Endothelial cell of umbilical vein (primary cell): ENCODE measurements around the gene NFU1. TPM values are rescaled to one million over a fixed set of nuclear protein-coding genes. Genes with fewer than 3 reads are reported as not detected.

Experiments
- BruUV-seq: library from RNA; stranded (reverse); fragments of 400-500 nt; replicated peaks from 2 replicates; lab custom pipeline; 2021; lab: Mats Ljungman, UMichigan
- CTCF ChIA-PET: fragments of 300-600, 350-600 bp; sonication (Branson Sonifier 250); formaldehyde crosslinking; loops from one replicate; lab custom pipeline; 2021; ENCODE audit warnings: antibody characterized with exemption, inconsistent platforms; lab: Charles Lee
- POLR2A ChIA-PET: fragments of 300-600, 350-600 bp; sonication (Branson Sonifier 250); formaldehyde crosslinking; loops from one replicate; lab custom pipeline; 2021; ENCODE audit warnings: antibody characterized with exemption, inconsistent platforms; lab: Charles Lee
- DNase-seq: peaks from one replicate; pipeline ENCODE4 v3.0.0-alpha.2; 2011; ENCODE audit warnings: low read depth, low spot score
- FAIRE-seq: peaks from 2 replicates; lab custom pipeline; 2011; peaks lifted over from hg19 to GRCh38; lab: Jason Lieb, UNC
- H2AFZ ChIP-seq: 2 replicates; pipeline ENCODE4 v1.6.0; 2012; ENCODE audit warnings: low read depth, low read length, control low read depth, inconsistent platforms
- H3K27ac ChIP-seq: 2 replicates; pipeline ENCODE4 v1.5.1; 2011; ENCODE audit warnings: low read depth, mild to moderate bottlenecking, control low read depth, low read length, moderate library complexity; ENCODE audit not compliant: insufficient read depth
- H3K27me3 ChIP-seq, 2 experiments: 2 replicates each; pipeline versions ENCODE4 v1.6.0 to v1.6.1; 2011; ENCODE audit warnings: low read length in 2 of 2, mixed read lengths in 1 of 2; ENCODE audit not compliant: control insufficient read depth in 2 of 2, insufficient read depth in 2 of 2
- H3K36me3 ChIP-seq, 2 experiments: 2 replicates in 1 of 2; 3 replicates in 1 of 2; pipeline ENCODE4 v1.5.1; 2011; ENCODE audit warnings: low read length in 2 of 2, mild to moderate bottlenecking in 1 of 2, moderate library complexity in 1 of 2; ENCODE audit not compliant: control insufficient read depth in 2 of 2, insufficient read depth in 2 of 2; ENCODE audit errors: extremely low read depth in 1 of 2
- H3K4me1 ChIP-seq: 3 replicates; pipeline ENCODE4 v1.5.1; 2011; ENCODE audit warnings: mild to moderate bottlenecking, low read length; ENCODE audit not compliant: control insufficient read depth, insufficient read depth; ENCODE audit errors: extremely low read depth
- H3K4me2 ChIP-seq: 2 replicates; pipeline ENCODE4 v1.6.1; 2011; ENCODE audit warnings: low read length, control low read depth, mixed read lengths; ENCODE audit not compliant: insufficient read depth
- H3K4me3 ChIP-seq, 3 experiments: fragments of 200-600 bp in 1 of 3; sonication (generic), shearing (Covaris generic) in 1 of 3; replicated peaks in 1 of 3; 2 replicates each; pipeline ENCODE4 v1.5.1; 2011 to 2016; ENCODE audit warnings: control low read depth in 3 of 3, low read length in 3 of 3, mild to moderate bottlenecking in 2 of 3, inconsistent platforms in 1 of 3, low read depth in 1 of 3, moderate library complexity in 1 of 3; ENCODE audit not compliant: insufficient read depth in 1 of 3
- H3K79me2 ChIP-seq: 2 replicates; pipeline ENCODE4 v1.6.0; 2012; ENCODE audit warnings: low read length, inconsistent platforms; ENCODE audit not compliant: control insufficient read depth, insufficient read depth
- H3K9ac ChIP-seq: replicated peaks from 2 replicates; pipeline ENCODE3; 2011; ENCODE audit warnings: low read length, control low read depth; ENCODE audit not compliant: insufficient read depth; ENCODE audit errors: extremely low read depth
- H3K9me1 ChIP-seq: replicated peaks from 3 replicates; pipeline ENCODE4 v1.6.0; 2011; ENCODE audit warnings: mild to moderate bottlenecking, low read length; ENCODE audit not compliant: control insufficient read depth, insufficient read depth; ENCODE audit errors: extremely low read depth
- H3K9me3 ChIP-seq: replicated peaks from 2 replicates; pipeline ENCODE4 v1.5.1; 2012; ENCODE audit warnings: low read length, inconsistent platforms; ENCODE audit not compliant: control insufficient read depth, insufficient read depth
- H4K20me1 ChIP-seq: replicated peaks from 2 replicates; pipeline ENCODE3; 2011; ENCODE audit warnings: mild to moderate bottlenecking, low read length; ENCODE audit not compliant: control insufficient read depth, insufficient read depth; ENCODE audit errors: extremely low read depth
- JUN ChIP-seq: IDR thresholded peaks from 2 replicates; pipeline ENCODE4 v1.6.1; 2011; ENCODE audit warnings: borderline replicate concordance, low read depth; ENCODE audit not compliant: insufficient read length, insufficient read depth
- POLR2A ChIP-seq: IDR thresholded peaks from 2 replicates; pipeline ENCODE4 v1.6.1; 2012; ENCODE audit warnings: low read depth, mild to moderate bottlenecking, control low read depth, low read length
- dilution Hi-C: fragments of 300-500 bp; cut with MboI; formaldehyde crosslinking; loops from one replicate; pipeline ENCODE4 v1.15.0; 2019; ENCODE audit warnings: low sequenced_read_pairs; ENCODE audit not compliant: extremely low pct_ligation_motif_present
- intact Hi-C: fragments of 100-400 bp; cut with micrococcal nuclease; formaldehyde crosslinking; loops from one replicate; pipeline ENCODE4 v1.10.0; 2022
- polyA plus RNA-seq, 4 experiments: library from polyadenylated mRNA; depleted of rRNA in 3 of 4; stranded (reverse) in 3 of 4; unstranded in 1 of 4; fragments of >200 nt; gene quantifications; 2 replicates each; pipeline versions ENCODE4 v1.2.1 to v1.2.3, GENCODE V29; 2011 to 2012; ENCODE audit warnings: missing spikeins in 1 of 4
- total RNA-seq: library from RNA; stranded (reverse); gene quantifications from 2 replicates; pipeline ENCODE4 v1.2.3, GENCODE V29; 2021
- TF ChIP-seq, protein P1 (sequence below), 2 donors: IDR thresholded peaks; 1 replicate in 1 of 2; 2 replicates in 1 of 2; pipeline ENCODE4 v1.5.1; 2011; ENCODE audit warnings: low read length in 2 of 2, mild to moderate bottlenecking in 2 of 2, moderate library complexity in 2 of 2, control low read depth in 1 of 2, inconsistent platforms in 1 of 2, low read depth in 1 of 2; ENCODE audit not compliant: insufficient read depth in 1 of 2; ENCODE audit errors: extremely low read depth in 1 of 2

Gene NFU1
- total and polyA plus RNA-seq, 2 donors (not counting 3 experiments of a cell fraction or from before 2014, with no cell fraction given): 19.6 to 49.7 TPM

DNA sequence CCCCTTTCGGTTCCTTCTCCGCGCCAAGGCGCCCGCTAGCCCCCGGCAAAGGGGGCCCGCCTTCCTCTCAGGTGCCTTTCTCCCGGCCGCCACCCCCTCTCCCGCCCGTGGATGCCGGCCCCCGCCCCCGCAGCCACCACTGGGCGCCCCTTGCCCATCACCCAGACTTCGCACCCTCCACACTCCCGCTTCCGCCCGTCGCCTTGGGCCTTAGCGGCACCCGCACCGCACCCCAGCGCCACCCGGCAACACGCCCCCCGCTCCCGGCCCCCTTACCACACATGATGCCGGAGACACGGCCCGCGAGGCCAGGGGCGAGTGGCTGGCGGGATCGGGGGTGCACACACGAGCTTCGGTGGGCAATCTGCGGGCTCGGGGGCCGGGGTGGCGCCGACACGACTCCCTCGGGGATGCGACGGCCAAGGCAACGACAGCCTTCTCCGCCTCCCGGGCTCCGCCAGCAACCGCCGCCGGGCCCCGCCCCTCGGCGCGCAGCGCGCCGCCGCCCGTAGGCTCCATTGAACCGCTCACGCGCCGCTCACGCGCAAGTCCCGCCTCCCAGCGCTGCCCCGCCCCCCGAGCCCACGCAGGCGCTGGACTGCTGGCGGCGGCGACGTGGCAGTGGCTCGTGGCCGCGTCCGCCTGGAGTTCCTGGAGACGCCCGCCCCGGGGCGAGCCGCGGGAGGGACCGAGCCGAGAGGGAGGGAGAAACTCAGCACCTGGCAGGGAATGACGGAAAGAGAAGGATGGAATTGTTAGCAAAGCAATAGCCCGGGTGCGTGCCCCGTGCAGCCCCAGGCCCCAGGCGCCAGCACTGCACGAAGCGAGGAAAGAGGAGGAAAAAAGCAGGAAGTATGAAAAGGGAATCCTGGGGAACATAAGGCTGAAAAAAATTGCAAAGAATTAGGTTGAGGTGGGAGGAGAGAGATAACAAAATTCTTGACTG is 50.2 kb downstream of the NFU1 start, which contains the start of gene GFPT1:
Gene GFPT1 (minus strand): TSS at position 439 of the 946 bp plus-strand sequence. CDS start 156 bp downstream, at position 283.
- Histone ChIP-seq H3K4me2 (peak within 1 kb of the TSS; percentile 98), H3K4me1 (peaks cover 15% of the 10 kb centered on the region), H3K9me3 (no peaks in the 10 kb centered on the region), H3K79me2 (peaks cover 47% of the 10 kb centered on the region), H3K36me3 (no peaks in the 10 kb centered on the region), H3K27ac (peak within 1 kb of the TSS; percentile 44), H3K9ac (peak within 1 kb of the TSS; percentile 86), H3K9me1 (no peaks in the 10 kb centered on the region), H3K4me3 (peak within 1 kb of the TSS; percentile 86 to 99 (median 94)), H4K20me1 (peaks cover 5% of the 10 kb centered on the region), H2AFZ (peak within 1 kb of the TSS; percentile 84), H3K27me3 (no peaks in the 10 kb centered on the region)
- no TSS peak for BruUV-seq
- FAIRE-seq (no peak), DNase-seq (peak; percentile 97)
- dilution Hi-C loops: no loop called here
- intact Hi-C loops: loop anchor here (2.0 kb wide), 1 partner anchor 50 kb away; the partner anchor contains the start of gene NFU1
- TF ChIP-seq POLR2A (peak; percentile 52), JUN (no peak)
- ChIA-PET CTCF (interaction anchor here (1.1 to 3.1 kb wide), 2 partner anchors 12 to 50 kb away, joined by 4 to 31 read pairs; partner anchors contain the start of gene NFU1), POLR2A (no interaction called here)

DNA sequence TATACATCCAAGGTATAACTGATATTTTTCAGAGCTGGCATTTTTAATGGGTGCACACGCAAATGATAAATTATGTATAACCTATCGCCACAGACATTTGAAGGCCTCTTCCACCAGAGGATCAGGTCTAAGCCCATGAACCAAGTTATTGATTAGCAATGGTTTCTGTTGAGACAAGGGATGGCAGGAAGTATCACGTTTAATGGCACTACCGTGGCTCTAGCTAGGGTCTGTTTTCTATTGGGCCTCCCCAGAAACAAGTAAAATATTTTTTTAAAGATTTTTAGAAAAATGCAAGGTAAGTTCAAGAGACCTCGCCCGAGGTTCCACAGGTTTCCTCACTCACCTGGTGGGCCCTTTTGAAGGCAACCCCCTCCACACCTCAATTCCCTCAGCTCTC is 50.9 kb downstream of the NFU1 start:
- H3K4me1 ChIP-seq: peaks cover 15% of the 10 kb centered on the region
- no TSS peak for BruUV-seq
- dilution Hi-C loops (no loop called here), intact Hi-C loops (loop anchor here (2.0 kb wide), 1 partner anchor 50 kb away; the partner anchor contains the start of gene NFU1)
- peak overlapping the region; percentile 76 for H2AFZ ChIP-seq
- H3K9me1 ChIP-seq: no peaks in the 10 kb centered on the region
- CTCF ChIA-PET: interaction anchor here (1.1 to 3.1 kb wide), 2 partner anchors 11 to 51 kb away, joined by 4 to 31 read pairs; partner anchors contain the start of gene NFU1
- peaks cover 54% of the 10 kb centered on the region for H3K79me2 ChIP-seq
- H3K4me3 ChIP-seq: peak overlapping the region; percentile 86 to 99 (median 94)
- POLR2A ChIA-PET: no interaction called here
- H3K27me3 ChIP-seq: no peaks in the 10 kb centered on the region
- H3K27ac ChIP-seq: peak overlapping the region; percentile 44
- no peaks in the 10 kb centered on the region for H3K36me3 ChIP-seq
- TF ChIP-seq, protein P1, sequence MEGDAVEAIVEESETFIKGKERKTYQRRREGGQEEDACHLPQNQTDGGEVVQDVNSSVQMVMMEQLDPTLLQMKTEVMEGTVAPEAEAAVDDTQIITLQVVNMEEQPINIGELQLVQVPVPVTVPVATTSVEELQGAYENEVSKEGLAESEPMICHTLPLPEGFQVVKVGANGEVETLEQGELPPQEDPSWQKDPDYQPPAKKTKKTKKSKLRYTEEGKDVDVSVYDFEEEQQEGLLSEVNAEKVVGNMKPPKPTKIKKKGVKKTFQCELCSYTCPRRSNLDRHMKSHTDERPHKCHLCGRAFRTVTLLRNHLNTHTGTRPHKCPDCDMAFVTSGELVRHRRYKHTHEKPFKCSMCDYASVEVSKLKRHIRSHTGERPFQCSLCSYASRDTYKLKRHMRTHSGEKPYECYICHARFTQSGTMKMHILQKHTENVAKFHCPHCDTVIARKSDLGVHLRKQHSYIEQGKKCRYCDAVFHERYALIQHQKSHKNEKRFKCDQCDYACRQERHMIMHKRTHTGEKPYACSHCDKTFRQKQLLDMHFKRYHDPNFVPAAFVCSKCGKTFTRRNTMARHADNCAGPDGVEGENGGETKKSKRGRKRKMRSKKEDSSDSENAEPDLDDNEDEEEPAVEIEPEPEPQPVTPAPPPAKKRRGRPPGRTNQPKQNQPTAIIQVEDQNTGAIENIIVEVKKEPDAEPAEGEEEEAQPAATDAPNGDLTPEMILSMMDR (IDR thresholded peaks at IDR 0.05; ENCODE audit: extremely low read depth in 1 of 2, insufficient read depth in 1 of 2, low read depth in 1 of 2, low read length in 2 of 2): no peak
- H3K9me3 ChIP-seq: no peaks in the 10 kb centered on the region
- H3K4me2 ChIP-seq: peak overlapping the region; percentile 98
- FAIRE-seq (no peak), DNase-seq (peak; percentile 21)
- peak overlapping the region; percentile 86 for H3K9ac ChIP-seq
- H4K20me1 ChIP-seq: peaks cover 5% of the 10 kb centered on the region
